ENCODE results near the gene EMC1. TPM values are rescaled to one million over a fixed set of nuclear protein-coding genes. Genes with fewer than 3 reads are reported as not detected.
"Not testable (repeated sequence)": the region's sequence is repeated elsewhere in the genome, so short reads cannot be mapped to it uniquely, and the experiment has no call there.

EMC1 gene
- total and polyA plus RNA-seq, 7 donors = 1.2 to 46.5 (median 19.6) TPM

DNA sequence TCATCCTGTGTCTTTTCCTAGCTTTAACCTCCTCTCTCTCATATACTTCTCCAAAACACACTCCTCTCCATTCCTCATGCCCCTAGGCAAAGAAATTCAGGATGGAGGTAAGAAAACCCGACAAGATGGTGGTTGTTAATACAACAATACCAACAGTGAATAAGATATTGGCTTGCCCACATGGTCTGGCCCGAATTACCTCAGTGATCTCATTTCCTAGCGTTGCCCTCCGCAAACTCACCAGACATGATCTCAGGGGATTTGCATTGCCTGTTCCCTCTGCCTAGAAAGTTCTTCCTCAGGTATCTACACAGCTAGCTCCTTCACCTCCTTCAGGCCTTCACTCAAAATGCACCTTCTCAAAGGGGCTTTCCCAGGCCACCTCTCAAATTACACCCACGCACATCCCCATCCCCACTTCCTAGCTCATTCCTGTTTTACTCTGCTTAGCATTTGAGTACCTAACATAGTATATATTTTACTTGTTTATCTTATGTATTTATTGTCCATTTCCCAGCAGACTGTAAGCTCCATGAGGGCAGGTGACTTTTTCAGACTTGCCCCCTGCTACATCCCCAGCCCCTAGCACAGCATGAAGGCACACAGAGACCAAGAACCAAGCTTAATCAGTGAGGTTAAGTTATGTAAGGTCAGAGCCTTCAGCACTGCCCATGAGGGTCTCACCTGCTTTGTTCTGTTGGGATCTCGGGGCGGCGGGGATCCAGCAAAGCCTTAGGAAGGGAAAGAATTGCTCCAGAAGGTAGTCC, 31.1 kb downstream of the EMC1 start:
- H3K36me3 ChIP-seq = peaks cover 9 to 82% (median 33%) of the 10 kb centered on the region in 4 donors
- WGBS, 2 donors = 93 to 95% methylated on average over 8 of the region's 8 CpGs
- no peaks in the 10 kb centered on the region for H3K27me3 ChIP-seq
- no peaks in the 10 kb centered on the region for H3K4me1 ChIP-seq
- peak overlapping the region in 3 of 4 donors; percentile 10 to 30 (median 20) for H3K27ac ChIP-seq
- H3K4me3 ChIP-seq = no peak overlapping the region
- H3K9me3 ChIP-seq = no peaks in the 10 kb centered on the region
- DNase-seq = no peak
- intact Hi-C loops (cut with DNase I) = no loop called here
- TF ChIP-seq CTCF (IDR thresholded peaks at IDR 0.05) (no peak), POLR2AphosphoS5 (IDR thresholded peaks at IDR 0.05) (no peak), EP300 (IDR thresholded peaks at IDR 0.05) (no peak), POLR2A (IDR thresholded peaks at IDR 0.05) (no peak)

GRCh38 chr1:19219451-19219850, 31.9 kb downstream of the EMC1 start:
- Histone ChIP-seq H3K27ac (no peak overlapping the region), H3K36me3 (peaks cover 9 to 74% (median 28%) of the 10 kb centered on the region in 4 donors), H3K9me3 (no peaks in the 10 kb centered on the region), H3K27me3 (no peaks in the 10 kb centered on the region), H3K4me1 (no peaks in the 10 kb centered on the region), H3K4me3 (no peak overlapping the region)
- intact Hi-C loops (cut with DNase I) = loop anchor here (10.0 kb wide), 1 partner anchor 315 kb away; the partner anchor contains the start of gene ALDH4A1
- TF ChIP-seq POLR2A (IDR thresholded peaks at IDR 0.05) (no peak), POLR2AphosphoS5 (IDR thresholded peaks at IDR 0.05) (no peak), CTCF (IDR thresholded peaks at IDR 0.05) (no peak), EP300 (IDR thresholded peaks at IDR 0.05) (no peak)
- DNase-seq = no peak
- WGBS, 2 donors = 93 to 95% methylated on average over 7 of the region's 7 CpGs

GRCh38 chr1:19216585-19216984, 34.7 kb downstream of the EMC1 start:
- not testable (repeated sequence) for H3K4me3 ChIP-seq, DNase-seq, H3K4me1 ChIP-seq, H3K9me3 ChIP-seq, H3K27me3 ChIP-seq, H3K27ac ChIP-seq
- WGBS, 2 donors = 94 to 95% methylated on average over 4 of the region's 4 CpGs
- intact Hi-C loops (cut with DNase I) = loop anchor here (10.0 kb wide), 1 partner anchor 312 kb away; the partner anchor contains the start of gene ALDH4A1
- peaks cover 0 to 45% (median 9%) of the 10 kb centered on the region in 4 donors for H3K36me3 ChIP-seq

GRCh38 chr1:19213580-19213979, 37.7 kb downstream of the EMC1 start:
- no peaks in the 10 kb centered on the region for H3K27me3 ChIP-seq
- intact Hi-C loops (cut with DNase I) = loop anchor here (10.0 kb wide), 1 partner anchor 309 kb away; the partner anchor contains the start of gene ALDH4A1
- TF ChIP-seq EP300 (IDR thresholded peaks at IDR 0.05) (no peak), POLR2A (IDR thresholded peaks at IDR 0.05) (no peak), POLR2AphosphoS5 (IDR thresholded peaks at IDR 0.05) (no peak), CTCF (IDR thresholded peaks at IDR 0.05) (no peak)
- DNase-seq = no peak
- H3K36me3 ChIP-seq = peaks cover 0 to 15% (median 5%) of the 10 kb centered on the region in 4 donors
- no peaks in the 10 kb centered on the region for H3K9me3 ChIP-seq
- H3K4me3 ChIP-seq = no peak overlapping the region
- 98 to 99% methylated on average over 1 of the region's 1 CpG for WGBS, 2 donors
- peaks cover 0 to 26% (median 18%) of the 10 kb centered on the region in 4 donors for H3K4me1 ChIP-seq
- H3K27ac ChIP-seq = no peak overlapping the region

GRCh38 chr1:19212167-19212566, 39.2 kb downstream of the EMC1 start:
- intact Hi-C loops (cut with DNase I) = loop anchor here (10.0 kb wide), 1 partner anchor 307 kb away; the partner anchor contains the start of gene ALDH4A1
- Histone ChIP-seq H3K4me1 (peaks cover 0 to 40% (median 32%) of the 10 kb centered on the region in 4 donors), H3K27ac (no peak overlapping the region)

More at GRCh38 chr1:19212167-19212566, 39.2 kb downstream of the EMC1 start:
- no peak overlapping the region for H3K4me3 ChIP-seq
- peaks cover 0 to 3% (median 0%) of the 10 kb centered on the region in 4 donors for H3K36me3 ChIP-seq
- TF ChIP-seq POLR2AphosphoS5 (IDR thresholded peaks at IDR 0.05) (no peak), CTCF (IDR thresholded peaks at IDR 0.05) (no peak), POLR2A (IDR thresholded peaks at IDR 0.05) (no peak), EP300 (IDR thresholded peaks at IDR 0.05) (no peak)
- H3K27me3 ChIP-seq = no peaks in the 10 kb centered on the region
- no peaks in the 10 kb centered on the region for H3K9me3 ChIP-seq
- DNase-seq = no peak
